Measurements from ENCODE around the gene CDCA3. TPM values are rescaled to one million over a fixed set of nuclear protein-coding genes. Genes with fewer than 3 reads are reported as not detected.

The CDCA3 gene
- total RNA-seq, 5 donors from 2014 or later (not counting 1 experiment from before 2014, with no cell fraction given) = 1.1 to 2.7 (median 2.0) TPM

- Mint-ChIP-seq H3K27ac (peak overlapping the region in 1 of 2 donors; percentile 16), H3K4me1 (peaks cover 9 to 16% (median 14%) of the 10 kb centered on the region in 3 donors), H3K36me3 (no peaks in the 10 kb centered on the region), H3K27me3 (peaks cover 0 to 22% of the 10 kb centered on the region in 2 donors), H3K4me3 (no peak overlapping the region), H3K9me3 (no peaks in the 10 kb centered on the region)
- ChIA-PET CTCF (interaction anchor here (0.6 to 6.1 kb wide), 5 partner anchors 18 to 238 kb away, joined by 3 to 34 read pairs (median 4); partner anchors contain the start of genes MLF2 (in 2 of the 2) and USP5 (in 1 of the 2)), POLR2A (interaction anchor here in 1 of 2 donors (0.5 kb wide), 1 partner anchor 10 kb away, joined by 3 read pairs; no protein-coding TSS in a partner anchor)
- peaks cover 0 to 30% of the 10 kb centered on the region in 2 experiments for H3K27me3 ChIP-seq (replicated peaks in 1 of 2; ENCODE audit: control insufficient read depth in 2 of 2, extremely low read depth in 1 of 2, insufficient read depth in 2 of 2, low read length in 1 of 2)
- no peak for ATAC-seq (replicated peaks in 1 of 4)
- H3K9me3 ChIP-seq = no peaks in the 10 kb centered on the region
- DNase-seq = no peak
- peaks cover 0 to 17% of the 10 kb centered on the region in 2 experiments for H3K4me1 ChIP-seq (ENCODE audit: control insufficient read depth in 1 of 2, extremely low read depth in 1 of 2, insufficient read depth in 2 of 2, low read length in 2 of 2)
- 75% methylated on average over 4 of the region's 6 CpGs for WGBS (ENCODE audit: insufficient coverage)
- no peak overlapping the region for H3K27ac ChIP-seq (ENCODE audit: low read length)
- H3K4me3 ChIP-seq (ENCODE audit: control insufficient read depth in 1 of 2, extremely low read depth in 1 of 2, low read length in 1 of 2) = no peak overlapping the region
- no peaks in the 10 kb centered on the region for H3K36me3 ChIP-seq (ENCODE audit: control insufficient read depth in 2 of 2, extremely low read depth in 1 of 2, insufficient read depth in 1 of 2, low read length in 1 of 2)
Observed at GRCh38 chr12:6833189-6833890, 17.7 kb downstream of the CDCA3 start.

DNA sequence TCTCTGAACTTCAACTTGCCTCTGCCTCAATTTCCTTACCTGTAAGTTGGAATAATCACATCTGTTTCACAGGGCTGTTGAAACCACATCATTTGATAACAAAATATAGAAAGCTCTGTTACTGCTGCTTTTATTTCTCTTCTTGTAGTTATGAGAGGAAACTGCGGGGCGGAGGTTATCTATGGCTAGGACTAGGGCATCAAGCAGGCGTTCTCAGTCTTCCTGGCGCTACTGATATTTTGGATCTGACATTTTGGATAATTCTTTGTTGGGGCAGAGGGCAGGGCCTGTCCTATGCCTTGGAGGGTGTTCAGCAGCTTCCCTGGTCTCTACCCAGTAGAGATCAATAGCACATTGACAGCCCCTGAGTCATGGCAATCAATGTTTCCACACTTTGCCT is 19.0 kb downstream of the CDCA3 start:
- no peaks in the 10 kb centered on the region for H3K36me3 ChIP-seq (ENCODE audit: control insufficient read depth in 2 of 2, extremely low read depth in 1 of 2, insufficient read depth in 1 of 2, low read length in 1 of 2)
- no peak for ATAC-seq (replicated peaks in 1 of 4)
- no peak overlapping the region for H3K4me3 ChIP-seq (ENCODE audit: control insufficient read depth in 1 of 2, extremely low read depth in 1 of 2, low read length in 1 of 2)
- Mint-ChIP-seq H3K4me3 (no peak overlapping the region), H3K27ac (no peak overlapping the region), H3K27me3 (peaks cover 8 to 29% of the 10 kb centered on the region in 2 donors), H3K36me3 (no peaks in the 10 kb centered on the region), H3K9me3 (no peaks in the 10 kb centered on the region), H3K4me1 (peaks cover 16 to 28% (median 21%) of the 10 kb centered on the region in 3 donors)
- ChIA-PET POLR2A (no interaction called here), CTCF (interaction anchor here (0.5 to 6.1 kb wide), 3 partner anchors 78 to 253 kb away, joined by 3 to 34 read pairs (median 13); partner anchors contain the start of gene MLF2 (in 1 of the 2))
- peaks cover 0 to 29% of the 10 kb centered on the region in 2 experiments for H3K4me1 ChIP-seq (ENCODE audit: control insufficient read depth in 1 of 2, extremely low read depth in 1 of 2, insufficient read depth in 2 of 2, low read length in 2 of 2)
- no peaks in the 10 kb centered on the region for H3K9me3 ChIP-seq
- peaks cover 0 to 41% of the 10 kb centered on the region in 2 experiments for H3K27me3 ChIP-seq (replicated peaks in 1 of 2; ENCODE audit: control insufficient read depth in 2 of 2, extremely low read depth in 1 of 2, insufficient read depth in 2 of 2, low read length in 1 of 2)
- H3K27ac ChIP-seq (ENCODE audit: low read length) = no peak overlapping the region
- DNase-seq = no peak
- whole genome bisulfite sequencing (ENCODE audit: insufficient coverage) = 69% methylated on average over 2 of the region's 4 CpGs

DNA sequence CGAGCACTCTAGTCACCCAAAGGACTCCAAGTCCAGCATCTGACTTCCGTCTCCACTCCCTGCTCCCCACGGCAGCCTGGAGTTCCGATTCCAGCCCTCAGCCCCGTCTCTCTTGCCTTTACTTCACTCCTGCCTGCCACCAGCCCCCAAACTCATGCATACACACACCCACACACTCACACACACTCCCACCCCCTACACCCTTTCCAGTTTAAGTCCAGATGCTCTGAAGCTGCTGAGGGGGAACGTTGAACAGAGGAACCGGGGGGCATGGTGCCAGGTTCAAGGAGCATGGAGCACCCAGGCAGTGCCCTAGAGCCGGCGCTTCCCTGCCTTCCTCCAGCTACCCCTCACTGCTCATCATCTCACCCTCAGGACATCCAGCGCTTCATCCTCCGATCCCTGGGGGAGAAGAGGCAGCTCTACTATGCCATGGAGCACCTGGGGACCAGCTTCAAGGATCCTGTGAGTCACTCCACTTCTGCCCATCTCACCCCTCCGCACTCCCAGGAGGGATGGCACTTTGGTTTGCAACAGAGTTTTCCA is 19.6 kb downstream of the CDCA3 start:
- H3K27ac ChIP-seq (ENCODE audit: low read length) = no peak overlapping the region
- H3K4me3 ChIP-seq (ENCODE audit: control insufficient read depth in 1 of 2, extremely low read depth in 1 of 2, low read length in 1 of 2) = no peak overlapping the region
- POLR2A ChIA-PET = no interaction called here
- peaks cover 0 to 47% of the 10 kb centered on the region in 2 experiments for H3K27me3 ChIP-seq (replicated peaks in 1 of 2; ENCODE audit: control insufficient read depth in 2 of 2, extremely low read depth in 1 of 2, insufficient read depth in 2 of 2, low read length in 1 of 2)
- no peaks in the 10 kb centered on the region for H3K9me3 ChIP-seq
- 93% methylated on average over 11 of the region's 12 CpGs for whole genome bisulfite sequencing (ENCODE audit: insufficient coverage)
- Mint-ChIP-seq H3K4me1 (peaks cover 16 to 30% (median 22%) of the 10 kb centered on the region in 3 donors), H3K9me3 (no peaks in the 10 kb centered on the region), H3K27ac (no peak overlapping the region), H3K27me3 (peaks cover 8 to 35% of the 10 kb centered on the region in 2 donors), H3K4me3 (no peak overlapping the region), H3K36me3 (no peaks in the 10 kb centered on the region)
- DNase-seq (no peak), ATAC-seq (replicated peaks in 1 of 4) (no peak)
- peaks cover 0 to 31% of the 10 kb centered on the region in 2 experiments for H3K4me1 ChIP-seq (ENCODE audit: control insufficient read depth in 1 of 2, extremely low read depth in 1 of 2, insufficient read depth in 2 of 2, low read length in 2 of 2)
- CTCF ChIA-PET = interaction anchor here (0.5 to 6.1 kb wide), 3 partner anchors 77 to 252 kb away, joined by 3 to 34 read pairs (median 13); partner anchors contain the start of gene MLF2 (in 1 of the 2)
- no peaks in the 10 kb centered on the region for H3K36me3 ChIP-seq (ENCODE audit: control insufficient read depth in 2 of 2, extremely low read depth in 1 of 2, insufficient read depth in 1 of 2, low read length in 1 of 2)

- H3K9me3 ChIP-seq = no peaks in the 10 kb centered on the region
- no peak overlapping the region for H3K4me3 ChIP-seq (ENCODE audit: control insufficient read depth in 1 of 2, extremely low read depth in 1 of 2, low read length in 1 of 2)
- Mint-ChIP-seq H3K4me3 (no peak overlapping the region), H3K36me3 (no peaks in the 10 kb centered on the region), H3K4me1 (peaks cover 16 to 28% (median 22%) of the 10 kb centered on the region in 3 donors), H3K9me3 (no peaks in the 10 kb centered on the region), H3K27ac (peak overlapping the region in 1 of 2 donors; percentile 48), H3K27me3 (peaks cover 8 to 41% of the 10 kb centered on the region in 2 donors)
- DNase-seq (no peak), ATAC-seq (replicated peaks in 1 of 4) (no peak)
- 93% methylated on average over 5 of the region's 6 CpGs for WGBS (ENCODE audit: insufficient coverage)
- peaks cover 0 to 30% of the 10 kb centered on the region in 2 experiments for H3K4me1 ChIP-seq (ENCODE audit: control insufficient read depth in 1 of 2, extremely low read depth in 1 of 2, insufficient read depth in 2 of 2, low read length in 2 of 2)
- H3K27me3 ChIP-seq (replicated peaks in 1 of 2; ENCODE audit: control insufficient read depth in 2 of 2, extremely low read depth in 1 of 2, insufficient read depth in 2 of 2, low read length in 1 of 2) = peaks cover 0 to 52% of the 10 kb centered on the region in 2 experiments
- no peak overlapping the region for H3K27ac ChIP-seq (ENCODE audit: low read length)
- POLR2A ChIA-PET = interaction anchor here in 1 of 2 donors (0.5 kb wide), 1 partner anchor 126 kb away, joined by 7 read pairs; no protein-coding TSS in a partner anchor
- H3K36me3 ChIP-seq (ENCODE audit: control insufficient read depth in 2 of 2, extremely low read depth in 1 of 2, insufficient read depth in 1 of 2, low read length in 1 of 2) = no peaks in the 10 kb centered on the region
- CTCF ChIA-PET = interaction anchor here (0.6 to 0.9 kb wide), 4 partner anchors 8 to 348 kb away, joined by 3 to 5 read pairs (median 4); no protein-coding TSS in a partner anchor
Observed at GRCh38 chr12:6830999-6831398, 20.1 kb downstream of the CDCA3 start.

DNA sequence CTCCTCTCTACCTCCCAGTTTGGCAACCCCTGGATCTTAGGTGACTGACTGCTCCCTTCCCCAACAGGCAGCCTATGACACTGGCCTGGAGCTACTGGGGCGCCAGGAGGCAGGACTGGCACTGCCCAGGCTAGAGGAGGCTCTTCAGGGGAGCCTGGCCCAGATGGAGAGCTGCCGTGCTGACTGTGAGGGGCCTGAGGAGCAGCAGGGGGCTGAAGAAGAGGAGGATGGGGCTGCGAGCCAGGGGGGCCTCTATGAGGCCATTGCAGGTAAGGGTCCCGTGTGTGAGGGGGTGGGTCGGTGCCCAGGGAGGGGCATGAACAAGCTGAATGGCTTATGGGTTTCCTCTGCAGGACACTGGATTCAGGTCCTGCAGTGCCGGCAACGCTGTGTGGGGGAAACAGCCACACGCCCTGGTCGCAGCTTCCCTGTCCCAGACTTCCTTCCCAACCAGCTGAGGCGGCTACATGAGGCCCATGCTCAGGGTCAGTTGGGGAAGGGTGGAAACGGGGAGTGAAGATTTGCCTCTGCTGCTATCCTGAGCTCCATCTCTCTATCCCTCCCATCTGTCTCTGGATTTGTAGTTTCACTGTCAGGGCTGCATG is 20.7 kb downstream of the CDCA3 start:
- Mint-ChIP-seq H3K36me3 (no peaks in the 10 kb centered on the region), H3K9me3 (no peaks in the 10 kb centered on the region), H3K27ac (no peak overlapping the region), H3K4me3 (peak overlapping the region; percentile 85 to 93 (median 86)), H3K27me3 (peaks cover 8 to 47% of the 10 kb centered on the region in 2 donors), H3K4me1 (peaks cover 16 to 28% (median 21%) of the 10 kb centered on the region in 3 donors)
- ATAC-seq (replicated peaks in 1 of 4) = no peak
- Histone ChIP-seq H3K36me3 (ENCODE audit: control insufficient read depth in 2 of 2, extremely low read depth in 1 of 2, insufficient read depth in 1 of 2, low read length in 1 of 2) (no peaks in the 10 kb centered on the region), H3K27ac (ENCODE audit: low read length) (no peak overlapping the region), H3K4me1 (ENCODE audit: control insufficient read depth in 1 of 2, extremely low read depth in 1 of 2, insufficient read depth in 2 of 2, low read length in 2 of 2) (peaks cover 0 to 29% of the 10 kb centered on the region in 2 experiments), H3K27me3 (replicated peaks in 1 of 2; ENCODE audit: control insufficient read depth in 2 of 2, extremely low read depth in 1 of 2, insufficient read depth in 2 of 2, low read length in 1 of 2) (peaks cover 0 to 58% of the 10 kb centered on the region in 2 experiments), H3K4me3 (ENCODE audit: control insufficient read depth in 1 of 2, extremely low read depth in 1 of 2, low read length in 1 of 2) (no peak overlapping the region), H3K9me3 (no peaks in the 10 kb centered on the region)
- CTCF ChIA-PET = interaction anchor here (0.6 to 0.9 kb wide), 4 partner anchors 9 to 347 kb away, joined by 3 to 5 read pairs (median 4); no protein-coding TSS in a partner anchor
- no peak for DNase-seq
- POLR2A ChIA-PET = interaction anchor here in 1 of 2 donors (0.5 kb wide), 1 partner anchor 125 kb away, joined by 7 read pairs; no protein-coding TSS in a partner anchor
- WGBS (ENCODE audit: insufficient coverage) = 96% methylated on average over 3 of the region's 11 CpGs
